ENCODE data around the gene ITPRIPL1. TPM values are rescaled to one million over a fixed set of nuclear protein-coding genes. Genes with fewer than 3 reads are reported as not detected.
"Not testable (repeated sequence)": the region's sequence is repeated elsewhere in the genome, so short reads cannot be mapped to it uniquely, and the experiment has no call there.

The ITPRIPL1 gene, protein sequence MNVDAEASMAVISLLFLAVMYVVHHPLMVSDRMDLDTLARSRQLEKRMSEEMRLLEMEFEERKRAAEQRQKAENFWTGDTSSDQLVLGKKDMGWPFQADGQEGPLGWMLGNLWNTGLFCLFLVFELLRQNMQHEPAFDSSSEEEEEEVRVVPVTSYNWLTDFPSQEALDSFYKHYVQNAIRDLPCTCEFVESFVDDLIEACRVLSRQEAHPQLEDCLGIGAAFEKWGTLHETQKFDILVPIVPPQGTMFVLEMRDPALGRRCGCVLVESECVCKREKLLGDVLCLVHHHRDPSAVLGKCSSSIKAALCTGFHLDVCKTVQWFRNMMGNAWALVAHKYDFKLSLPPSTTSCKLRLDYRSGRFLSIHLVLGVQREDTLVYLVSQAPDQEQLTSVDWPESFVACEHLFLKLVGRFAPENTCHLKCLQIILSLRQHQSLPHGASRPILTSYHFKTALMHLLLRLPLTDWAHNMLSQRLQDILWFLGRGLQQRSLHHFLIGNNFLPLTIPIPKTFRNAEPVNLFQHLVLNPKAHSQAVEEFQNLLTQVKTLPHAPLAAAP
- 1 to 10 TPM; 1.4 to 2.1 TPM for total RNA-seq
- long read RNA-seq, result 0 reads

DNA sequence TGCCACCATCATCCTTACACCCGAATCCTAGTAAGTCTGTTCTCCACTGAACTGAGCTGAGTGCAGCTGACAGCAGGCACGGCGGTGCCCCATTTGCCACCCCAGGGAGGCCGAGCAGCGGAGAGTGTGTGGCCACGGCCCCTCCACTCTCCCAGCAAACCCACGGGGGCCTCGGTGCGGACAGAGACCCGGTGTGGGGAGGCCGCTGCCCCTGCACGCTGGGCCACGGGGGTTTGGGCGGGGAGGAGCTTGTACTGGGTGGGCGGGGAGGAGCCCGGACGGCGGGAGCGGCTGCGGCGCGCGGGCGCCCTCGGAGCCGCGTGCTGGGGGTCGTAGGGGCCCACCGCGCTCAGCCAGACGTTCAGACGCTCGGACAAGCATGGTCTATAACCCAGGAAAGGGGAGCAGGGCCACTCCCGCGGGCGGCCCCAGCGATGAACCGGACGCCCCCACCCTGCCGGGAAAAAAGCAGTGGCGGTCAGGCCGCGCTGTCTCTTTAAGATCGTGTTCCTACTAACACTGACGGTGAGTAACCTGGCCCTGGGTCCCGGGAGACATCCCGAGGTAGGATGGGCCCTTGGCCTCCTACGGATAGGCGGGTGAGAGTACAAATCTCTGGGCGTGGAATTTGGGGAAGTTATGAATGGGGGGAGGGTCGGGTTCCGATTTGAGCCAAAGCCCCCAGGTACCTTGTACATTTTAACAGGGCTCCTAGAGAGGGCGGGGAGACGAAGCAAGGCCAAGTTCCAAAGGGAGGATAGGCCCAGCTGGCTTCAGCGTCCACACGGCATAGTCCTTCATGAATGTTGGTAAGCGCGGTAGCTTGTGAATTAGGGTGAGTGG is at the start of gene ITPRIPL1:
Gene ITPRIPL1, plus strand, starts transcription at position 277 of the 843 bp plus-strand sequence. Its CDS starts 523 bp downstream, at position 800.
- ATAC-seq (peak; percentile 28 to 71), DNase-seq (peak; percentile 35)
- intact Hi-C loops (cut with DNase I), result no loop called here

- ATAC-seq, result no peak
- intact Hi-C loops (cut with DNase I), result no loop called here
These were observed 48.2 kb upstream of the ITPRIPL1 start for GRCh38 chr2:96276787-96277499.

GRCh38 chr2:96287273-96287856 is 37.8 kb upstream of the ITPRIPL1 start:
- no peak for ATAC-seq
- intact Hi-C loops (cut with DNase I), result no loop called here
- no peak for DNase-seq

More at GRCh38 chr2:96276787-96277499, 48.2 kb upstream of the ITPRIPL1 start:
- DNase-seq, result no peak

DNA sequence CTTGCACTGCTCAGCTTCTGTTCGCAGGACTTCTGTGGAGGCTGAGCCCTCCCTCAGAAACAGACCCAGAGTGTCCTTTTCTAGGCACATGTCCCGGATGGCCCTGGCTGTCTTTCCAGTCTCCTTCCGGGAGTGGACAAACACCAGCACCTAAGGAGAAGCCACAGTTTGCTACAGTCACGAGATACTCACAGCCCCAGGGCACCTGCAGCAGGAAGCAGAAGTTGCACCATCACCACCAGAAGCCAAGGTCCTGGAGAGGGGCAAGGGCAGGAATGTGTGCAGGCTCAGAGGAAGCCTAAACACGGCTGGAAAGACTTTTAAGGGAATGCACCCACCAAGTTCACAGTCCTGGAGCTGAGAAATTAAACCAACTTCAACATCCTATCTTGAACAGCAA is 33.4 kb upstream of the ITPRIPL1 start:
- intact Hi-C loops (cut with DNase I), result no loop called here
- ATAC-seq (no peak), DNase-seq (no peak)

DNA sequence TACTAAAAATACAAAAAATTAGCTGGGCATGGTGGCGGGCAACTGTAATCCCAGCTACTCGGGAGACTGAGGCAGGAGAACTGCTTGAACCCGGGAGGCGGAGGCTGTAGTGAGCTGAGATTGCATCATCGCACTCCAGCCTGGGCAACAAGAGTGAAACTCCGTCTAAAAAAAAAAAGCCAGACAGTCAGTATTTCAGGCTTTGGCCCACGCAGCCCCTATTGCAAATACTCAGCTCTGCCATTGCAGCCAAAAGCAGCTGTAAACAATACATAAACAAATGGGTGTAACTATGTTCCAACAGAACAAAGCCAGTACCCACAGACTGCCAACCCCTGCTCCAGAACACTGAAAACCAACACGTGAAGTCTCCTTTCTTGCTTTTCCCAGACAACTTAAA is 30.8 kb upstream of the ITPRIPL1 start:
- ATAC-seq; DNase-seq; intact Hi-C loops (cut with DNase I): not testable (repeated sequence)

DNA sequence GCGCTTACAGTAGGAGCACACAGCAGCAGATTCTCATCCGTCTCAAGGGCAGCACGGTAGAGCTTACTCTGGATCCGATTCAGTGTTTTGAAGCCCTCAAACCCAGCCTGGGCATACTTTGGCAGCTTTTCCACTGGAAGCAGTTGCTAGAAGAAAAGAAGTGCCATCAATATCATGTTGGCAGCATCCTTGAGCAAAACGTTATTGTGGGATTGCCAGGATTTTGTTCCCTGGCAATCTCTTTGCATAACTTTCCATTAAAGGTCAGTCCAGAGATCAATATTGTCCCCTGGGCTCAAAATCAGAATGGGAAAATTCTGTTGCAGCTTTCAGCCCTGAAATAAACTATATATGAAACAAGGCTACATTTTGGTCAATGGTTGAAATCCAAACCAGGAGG is 28.2 kb upstream of the ITPRIPL1 start:
- ATAC-seq, result no peak
- intact Hi-C loops (cut with DNase I), result no loop called here
- no peak for DNase-seq

GRCh38 chr2:96301865-96302264 is 23.3 kb upstream of the ITPRIPL1 start:
- DNase-seq (no peak), ATAC-seq (no peak)
- intact Hi-C loops (cut with DNase I), result loop anchor here in 1 of 2 donors (10.0 kb wide), 1 partner anchor 213 kb away; no protein-coding TSS in a partner anchor

DNA sequence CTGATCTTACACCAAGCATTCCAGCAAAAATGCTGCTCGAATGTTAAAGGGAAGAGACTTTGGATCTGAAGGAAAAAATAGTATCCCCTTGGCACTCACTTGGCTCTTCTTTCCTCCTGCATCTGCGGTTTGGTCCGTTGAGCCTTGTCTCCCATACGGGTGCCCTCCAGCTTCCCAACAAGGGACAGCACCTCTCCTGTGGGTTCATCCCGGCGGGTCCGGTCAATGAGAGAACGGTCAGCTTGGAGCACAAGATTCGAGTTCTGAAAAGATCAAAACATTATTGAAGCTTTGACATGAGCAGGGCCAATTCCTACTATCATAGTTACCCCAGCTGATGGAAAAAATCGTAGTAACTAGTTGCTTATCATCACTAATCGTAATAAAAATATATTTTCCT is 20.5 kb upstream of the ITPRIPL1 start:
- intact Hi-C loops (cut with DNase I), result loop anchor here in 1 of 2 donors (10.0 kb wide), 1 partner anchor 210 kb away; no protein-coding TSS in a partner anchor
- DNase-seq, result no peak
- no peak for ATAC-seq

- DNase-seq (peak; percentile 90), ATAC-seq (peak; percentile 100)
- intact Hi-C loops (cut with DNase I), result loop anchor here in 1 of 2 donors (10.0 kb wide), 1 partner anchor 209 kb away; no protein-coding TSS in a partner anchor
These were observed 19.8 kb upstream of the ITPRIPL1 start, which contains the start of gene SNRNP200 for GRCh38 chr2:96305091-96305978. SNRNP200 (minus strand) TSS chr2:96305546; CDS start chr2:96305437, 109 bp downstream.

DNA sequence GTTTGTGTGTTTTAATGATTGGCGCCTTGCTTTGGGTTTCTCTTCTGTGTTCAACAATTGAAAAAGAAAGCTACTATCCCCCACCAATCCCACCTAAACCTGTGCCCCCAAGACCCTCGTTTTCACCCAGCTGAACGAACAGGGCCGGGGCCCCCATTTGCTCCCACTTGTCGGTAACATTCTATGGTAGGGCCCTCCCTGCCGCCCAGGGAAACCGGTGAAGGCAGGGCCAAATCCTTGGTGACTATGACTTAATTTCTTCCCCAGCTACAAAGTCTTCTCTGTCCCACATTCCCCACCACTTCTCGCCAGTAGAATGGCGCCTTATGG is 19.2 kb upstream of the ITPRIPL1 start:
- DNase-seq (no peak), ATAC-seq (no peak)
- intact Hi-C loops (cut with DNase I), result loop anchor here in 1 of 2 donors (10.0 kb wide), 1 partner anchor 209 kb away; no protein-coding TSS in a partner anchor

DNA sequence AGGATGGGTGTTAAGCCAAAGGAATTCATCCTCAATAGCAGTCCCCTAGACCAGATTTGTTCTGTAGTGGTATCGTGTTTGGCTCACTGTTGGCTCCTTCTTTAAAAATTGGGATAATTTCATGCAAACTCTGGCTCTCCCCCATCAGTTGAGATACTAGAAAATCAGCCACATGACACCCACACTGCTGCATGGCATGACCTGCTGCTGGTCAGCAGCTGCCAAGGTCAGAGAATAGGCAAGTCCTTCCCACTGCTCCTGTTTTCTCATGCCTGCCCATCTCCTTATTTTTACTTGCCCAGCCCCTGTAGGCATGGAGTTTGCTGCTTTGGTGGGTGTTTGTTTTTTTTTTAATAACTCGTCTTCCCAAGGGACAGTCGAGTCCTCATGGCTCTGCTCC is 18.7 kb upstream of the ITPRIPL1 start:
- intact Hi-C loops (cut with DNase I), result loop anchor here in 1 of 2 donors (10.0 kb wide), 1 partner anchor 208 kb away; no protein-coding TSS in a partner anchor
- DNase-seq, result no peak
- no peak for ATAC-seq

DNA sequence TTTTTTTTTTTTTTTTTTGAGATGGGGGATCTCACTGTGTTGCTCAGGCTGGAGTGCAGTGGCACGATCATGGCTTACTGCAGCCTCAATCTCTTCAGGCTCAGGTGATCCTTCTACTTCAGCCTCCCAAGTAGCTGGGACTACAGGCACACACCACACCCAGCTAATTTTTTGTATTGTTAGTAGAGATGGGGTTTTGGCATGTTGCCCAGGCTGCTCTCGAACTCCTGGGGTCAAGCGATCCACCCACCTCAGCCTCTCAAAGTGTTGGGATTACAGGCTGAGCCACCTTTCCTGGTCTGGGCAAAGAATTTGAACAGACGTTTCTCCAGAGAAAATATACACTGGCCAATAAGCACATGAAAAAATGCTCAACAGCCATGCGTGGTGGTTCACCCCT is 16.9 kb upstream of the ITPRIPL1 start:
- ATAC-seq (no peak), DNase-seq (no peak)

GRCh38 chr2:96315005-96315399 is 10.1 kb upstream of the ITPRIPL1 start:
- DNase-seq (no peak), ATAC-seq (peak in 1 of 2 donors; percentile 71)
- intact Hi-C loops (cut with DNase I), result no loop called here

More for the DNA sequence above, 16.9 kb upstream of the ITPRIPL1 start:
- intact Hi-C loops (cut with DNase I), result loop anchor here in 1 of 2 donors (10.0 kb wide), 1 partner anchor 207 kb away; no protein-coding TSS in a partner anchor

GRCh38 chr2:96315400-96316071 is 9.6 kb upstream of the ITPRIPL1 start:
- peak in 1 of 2 donors; percentile 8 for ATAC-seq
- DNase-seq, result no peak
- intact Hi-C loops (cut with DNase I), result no loop called here

GRCh38 chr2:96316999-96317398 is 8.1 kb upstream of the ITPRIPL1 start:
- intact Hi-C loops (cut with DNase I), result no loop called here
- DNase-seq (no peak), ATAC-seq (no peak)

DNA sequence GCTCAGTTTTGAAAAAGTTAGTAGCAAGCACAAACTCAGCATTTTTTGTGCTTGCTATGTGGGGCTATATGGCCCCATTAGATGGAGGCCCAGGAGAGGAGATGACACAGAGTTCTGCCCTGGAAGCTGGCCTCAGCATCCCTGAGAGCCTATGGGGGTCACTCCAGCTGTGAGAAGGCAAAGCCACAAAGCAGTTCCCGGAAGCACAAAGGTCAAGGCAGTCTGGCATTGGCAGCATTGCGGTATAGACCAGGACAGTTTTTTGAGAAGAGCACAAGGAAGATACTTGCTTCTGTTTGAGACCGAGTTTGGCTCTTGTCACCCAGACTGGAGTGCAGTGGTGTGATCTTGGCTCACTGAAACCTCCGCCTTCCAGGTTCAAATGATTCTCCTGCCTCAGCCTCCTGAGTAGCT is 7.5 kb upstream of the ITPRIPL1 start:
- no peak for ATAC-seq
- intact Hi-C loops (cut with DNase I), result no loop called here
- no peak for DNase-seq

DNA sequence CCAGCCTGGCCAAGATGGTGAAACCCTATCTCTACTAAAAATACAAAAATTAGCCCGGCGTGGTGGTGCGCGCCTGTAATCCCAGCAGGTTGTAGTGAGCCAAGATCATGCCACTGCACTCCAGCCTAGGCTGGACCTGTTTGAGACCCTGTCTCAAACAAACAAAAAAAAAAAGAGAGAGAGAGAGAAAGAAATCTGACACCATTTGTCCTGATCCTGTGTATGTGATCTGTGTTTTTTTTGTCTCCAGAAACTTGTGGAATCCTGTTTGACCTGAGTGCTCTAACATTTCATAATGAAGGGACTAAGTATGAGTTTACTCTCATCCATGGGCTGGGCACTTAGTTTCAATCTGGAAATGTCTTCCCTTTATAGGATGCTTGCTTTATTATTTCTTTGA is 6.4 kb upstream of the ITPRIPL1 start:
- ATAC-seq (no peak), DNase-seq (no peak)
- intact Hi-C loops (cut with DNase I), result no loop called here

All from left cardiac atrium (tissue), 4 donors.